ENCODE data around the gene FAF1.
"Not testable (repeated sequence)": the region's sequence is repeated elsewhere in the genome, so short reads cannot be mapped to it uniquely, and the experiment has no call there.

FAF1 gene

GRCh38 chr1:50747394-50747793 is 212.7 kb downstream of the FAF1 start:
- no peak for DNase-seq

- no peak for DNase-seq
Observed at GRCh38 chr1:50742523-50742922, 217.5 kb downstream of the FAF1 start.

DNA sequence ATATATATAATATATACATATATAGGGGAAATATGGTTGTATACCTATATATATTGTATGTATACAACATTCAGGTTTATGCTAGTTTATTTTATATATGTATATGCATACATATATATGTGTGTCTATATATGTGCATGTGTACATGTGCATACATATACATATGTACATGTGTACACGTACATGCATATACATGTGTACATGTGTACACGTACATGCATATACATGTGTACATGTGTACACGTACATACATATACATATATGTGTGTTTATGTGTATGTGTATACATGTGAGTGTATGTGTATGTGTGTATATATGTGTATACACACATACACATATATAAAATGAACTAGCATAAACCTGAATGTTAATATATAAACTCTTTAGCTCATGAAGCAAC is 220.9 kb downstream of the FAF1 start:
- no peak for DNase-seq

- no peak for DNase-seq
Observed at GRCh38 chr1:50735443-50735842, 224.6 kb downstream of the FAF1 start.

GRCh38 chr1:50727578-50727977 is 232.5 kb downstream of the FAF1 start:
- DNase-seq = not testable (repeated sequence)

GRCh38 chr1:50724626-50725286 is 235.3 kb downstream of the FAF1 start:
- no peak for DNase-seq

- DNase-seq = no peak
Observed at GRCh38 chr1:50720457-50721053, 239.5 kb downstream of the FAF1 start.

DNA sequence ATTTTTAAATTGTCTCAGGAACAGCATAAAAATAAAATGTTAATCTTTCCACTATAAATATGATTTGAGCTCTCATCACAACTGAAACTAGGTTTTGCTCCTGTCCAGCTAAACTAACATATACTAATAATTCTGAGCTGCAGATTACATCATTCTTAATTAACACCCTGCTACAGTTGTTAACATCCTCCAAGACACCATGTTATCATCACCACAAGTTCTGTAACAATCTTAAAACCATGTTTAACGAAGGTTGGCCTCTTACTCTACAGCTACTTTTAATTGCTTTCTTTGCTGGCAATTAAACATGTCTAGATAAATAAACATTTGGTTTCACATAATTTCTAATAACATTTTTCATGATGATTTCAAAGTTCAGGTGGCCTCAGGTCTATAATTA is 240.9 kb downstream of the FAF1 start:
- DNase-seq = no peak

DNA sequence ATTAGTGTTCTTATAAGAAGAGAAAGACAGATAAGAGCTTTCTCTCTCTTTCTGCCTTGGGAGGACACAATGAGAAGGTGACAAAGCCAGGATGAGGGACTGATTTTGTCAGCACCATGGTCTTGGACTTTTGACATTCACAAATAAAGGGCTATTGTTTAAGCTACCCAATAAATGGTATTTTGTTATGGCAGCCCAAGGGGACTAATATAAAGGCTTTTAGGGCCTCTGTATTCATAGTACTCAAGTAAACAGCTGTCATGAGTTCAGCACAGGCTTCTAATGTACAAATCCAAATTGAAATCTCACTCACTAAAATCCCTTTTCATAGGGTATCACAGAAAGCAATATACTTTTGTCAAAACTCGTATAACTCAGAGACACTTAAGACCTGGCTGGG is 242.7 kb downstream of the FAF1 start:
- DNase-seq = no peak

DNA sequence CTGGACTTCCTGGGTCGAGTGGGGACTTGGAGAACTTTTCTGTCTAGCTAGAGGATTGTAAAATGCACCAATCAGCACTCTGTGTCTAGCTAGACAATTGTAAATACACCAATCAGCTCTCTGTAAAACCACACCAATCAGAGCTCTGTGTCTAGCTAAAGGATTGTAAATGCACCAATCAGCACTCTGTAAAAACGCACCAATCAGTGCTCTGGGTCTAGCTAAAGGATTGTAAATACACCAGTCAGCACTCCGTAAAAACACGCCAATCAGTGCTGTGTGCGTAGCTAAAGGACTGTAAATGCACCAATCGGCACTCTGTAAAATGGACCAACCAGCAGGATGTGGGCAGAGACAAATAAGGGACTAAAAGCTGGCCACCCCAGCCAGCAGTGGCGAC is 243.6 kb downstream of the FAF1 start:
- not testable (repeated sequence) for DNase-seq

- DNase-seq = no peak
Observed at GRCh38 chr1:50710099-50710498, 250.0 kb downstream of the FAF1 start.

GRCh38 chr1:50707824-50708223 is 252.2 kb downstream of the FAF1 start:
- no peak for DNase-seq

DNA sequence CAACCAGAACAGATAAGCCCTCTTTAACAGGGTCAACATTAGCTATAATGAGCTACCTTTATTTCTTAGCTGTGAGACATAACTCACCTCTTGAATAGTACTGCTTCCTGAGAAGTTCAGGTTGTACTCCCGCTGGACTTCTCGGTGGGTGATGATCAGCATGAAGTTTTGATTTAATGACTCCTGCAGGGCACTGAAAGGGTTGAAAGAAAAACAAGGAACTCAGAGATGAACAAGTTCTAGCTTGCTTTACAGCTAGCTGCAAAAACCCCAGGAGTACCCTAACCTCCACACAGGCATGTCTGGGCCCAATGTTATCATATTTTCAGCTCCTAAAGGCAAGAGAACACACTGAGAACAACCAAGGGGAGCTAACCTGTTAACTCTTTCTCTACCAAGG is 254.4 kb downstream of the FAF1 start:
- no peak for DNase-seq

GRCh38 chr1:50705041-50705440 is 255.0 kb downstream of the FAF1 start:
- DNase-seq = no peak

GRCh38 chr1:50704126-50704525 is 255.9 kb downstream of the FAF1 start:
- DNase-seq = no peak

- DNase-seq = no peak
Observed at GRCh38 chr1:50703240-50703639, 256.8 kb downstream of the FAF1 start.

GRCh38 chr1:50702395-50702794 is 257.7 kb downstream of the FAF1 start:
- DNase-seq = no peak

- no peak for DNase-seq
Observed at GRCh38 chr1:50701706-50702317, 258.3 kb downstream of the FAF1 start.

DNA sequence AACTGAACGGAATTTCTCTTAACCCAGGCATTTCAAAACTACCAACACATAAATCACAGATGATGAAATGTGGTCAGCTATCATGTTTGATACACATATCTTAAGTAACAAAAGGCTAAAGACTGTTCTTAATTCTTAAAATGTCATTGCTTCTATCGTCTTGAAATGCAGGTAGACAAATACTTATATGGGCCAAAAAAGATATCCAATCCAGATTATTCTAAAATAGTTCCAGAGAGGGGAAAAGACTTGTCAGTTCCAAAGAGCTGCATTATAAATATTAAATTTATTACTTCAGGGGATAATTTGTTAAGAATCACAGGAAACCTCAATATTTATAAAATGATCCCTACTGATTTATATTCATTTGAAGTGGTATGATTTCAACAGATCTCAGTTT is 259.4 kb downstream of the FAF1 start:
- no peak for DNase-seq

DNA sequence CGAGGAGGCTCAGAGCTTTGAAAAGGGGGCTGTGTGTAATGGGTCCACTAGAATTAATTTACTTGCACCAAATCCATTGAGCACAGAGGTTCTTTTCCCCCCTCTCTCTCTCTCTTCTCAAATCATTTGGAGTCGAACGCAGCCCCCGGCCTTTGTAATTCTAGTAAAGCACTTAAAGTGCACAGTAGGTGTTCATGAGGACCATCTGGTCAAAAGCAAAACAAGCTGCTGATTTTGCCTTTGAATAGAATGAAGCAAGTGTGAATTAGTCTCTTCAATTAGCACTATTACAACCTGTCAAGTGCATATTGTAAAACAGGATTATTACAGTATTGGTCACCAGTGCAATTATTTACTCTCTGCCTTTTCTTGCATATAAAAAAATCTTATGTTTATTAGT is 259.9 kb downstream of the FAF1 start:
- DNase-seq = no peak

GRCh38 chr1:50699795-50700194 is 260.3 kb downstream of the FAF1 start:
- DNase-seq = no peak

- no peak for DNase-seq
Observed at GRCh38 chr1:50697440-50698421, 262.3 kb downstream of the FAF1 start.

GRCh38 chr1:50693829-50694228 is 266.2 kb downstream of the FAF1 start:
- no peak for DNase-seq
